Progenitor cell of endocrine pancreas (in vitro differentiated cells): ENCODE data around the gene TUBGCP5. TPM values are rescaled to one million over a fixed set of nuclear protein-coding genes. Genes with fewer than 3 reads are reported as not detected.
"Not testable (repeated sequence)": the region's sequence is repeated elsewhere in the genome, so short reads cannot be mapped to it uniquely, and the experiment has no call there.

Source experiments
- DNase-seq: peaks from one replicate; pipeline ENCODE4 v3.0.0; 2021; ENCODE audit warnings: low spot score; ENCODE audit not compliant: unreplicated experiment
- H3K27ac Mint-ChIP-seq: 2 replicates; pipeline ENCODE4 v1.8.0; 2021; ENCODE audit warnings: mild to moderate bottlenecking, moderate library complexity, mixed read lengths
- H3K27me3 Mint-ChIP-seq: 2 replicates; pipeline ENCODE4 v1.8.0; 2021; ENCODE audit warnings: mixed read lengths
- H3K36me3 Mint-ChIP-seq: 2 replicates; pipeline ENCODE4 v1.8.0; 2022; ENCODE audit warnings: mixed read lengths; ENCODE audit not compliant: insufficient read depth
- H3K4me1 Mint-ChIP-seq: 2 replicates; pipeline ENCODE4 v1.8.0; 2021; ENCODE audit warnings: low read depth, mixed read lengths
- H3K4me3 Mint-ChIP-seq: 2 replicates; pipeline ENCODE4 v1.8.0; 2021; ENCODE audit warnings: low read depth, mild to moderate bottlenecking, moderate library complexity, mixed read lengths
- H3K9me3 Mint-ChIP-seq: 2 replicates; pipeline ENCODE4 v1.8.0; 2021; ENCODE audit warnings: low read depth, mixed read lengths
- total RNA-seq: library from RNA; stranded (reverse); gene quantifications from 2 replicates; pipeline ENCODE4 v1.2.1, GENCODE V29; 2021
- TF ChIP-seq, protein P1 (sequence below): fragments of 200-600 bp; sonication (generic); IDR thresholded peaks from one replicate; pipeline ENCODE4 v1.5.0; 2021; ENCODE audit warnings: antibody characterized with exemption, mild to moderate bottlenecking; ENCODE audit not compliant: unreplicated experiment

The TUBGCP5 gene
- total RNA-seq, 1 donor from 2014 or later: 22.5 TPM

DNA sequence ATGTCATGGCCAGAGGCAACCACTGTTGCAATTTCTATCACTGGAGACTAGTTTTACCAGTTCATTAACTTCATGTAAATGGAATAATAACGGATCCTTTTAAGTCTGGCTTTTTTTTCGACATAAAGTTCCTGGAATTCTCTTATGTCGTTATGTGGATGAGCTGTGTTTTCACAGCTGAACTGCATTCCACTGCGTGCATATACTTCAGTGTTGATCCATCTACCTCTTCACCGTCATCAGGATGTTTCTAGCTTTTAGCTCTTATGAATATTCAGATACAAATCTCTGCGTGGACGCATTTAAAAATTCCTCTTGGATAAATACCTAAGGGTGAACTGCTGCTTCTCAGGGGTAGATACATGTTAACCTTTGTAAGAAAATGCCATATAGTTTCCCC lies 43.6 kb downstream of the TUBGCP5 start:
- H3K27ac Mint-ChIP-seq: peak overlapping the region; percentile 1

DNA sequence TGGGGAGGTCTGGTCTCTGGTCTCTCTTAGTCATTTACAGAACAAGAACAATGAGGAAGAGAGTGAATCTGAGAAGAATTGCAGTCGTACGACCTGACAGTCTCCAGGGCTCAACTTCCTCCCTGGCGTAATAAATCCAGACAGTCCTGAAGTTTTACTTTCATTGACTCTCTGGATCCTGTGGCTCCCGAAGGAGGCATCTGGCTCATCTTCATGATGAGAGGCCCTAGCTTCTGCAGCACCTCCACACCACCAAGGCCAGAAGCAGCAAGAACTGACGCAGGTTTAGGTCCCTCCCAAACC lies 47.4 kb downstream of the TUBGCP5 start:
- no peak for DNase-seq
- Mint-ChIP-seq H3K4me1 (no peaks in the 10 kb centered on the region), H3K27me3 (no peaks in the 10 kb centered on the region), H3K27ac (no peak overlapping the region), H3K4me3 (no peak overlapping the region), H3K36me3 (peaks cover 7% of the 10 kb centered on the region), H3K9me3 (no peaks in the 10 kb centered on the region)
- TF ChIP-seq, protein P1, sequence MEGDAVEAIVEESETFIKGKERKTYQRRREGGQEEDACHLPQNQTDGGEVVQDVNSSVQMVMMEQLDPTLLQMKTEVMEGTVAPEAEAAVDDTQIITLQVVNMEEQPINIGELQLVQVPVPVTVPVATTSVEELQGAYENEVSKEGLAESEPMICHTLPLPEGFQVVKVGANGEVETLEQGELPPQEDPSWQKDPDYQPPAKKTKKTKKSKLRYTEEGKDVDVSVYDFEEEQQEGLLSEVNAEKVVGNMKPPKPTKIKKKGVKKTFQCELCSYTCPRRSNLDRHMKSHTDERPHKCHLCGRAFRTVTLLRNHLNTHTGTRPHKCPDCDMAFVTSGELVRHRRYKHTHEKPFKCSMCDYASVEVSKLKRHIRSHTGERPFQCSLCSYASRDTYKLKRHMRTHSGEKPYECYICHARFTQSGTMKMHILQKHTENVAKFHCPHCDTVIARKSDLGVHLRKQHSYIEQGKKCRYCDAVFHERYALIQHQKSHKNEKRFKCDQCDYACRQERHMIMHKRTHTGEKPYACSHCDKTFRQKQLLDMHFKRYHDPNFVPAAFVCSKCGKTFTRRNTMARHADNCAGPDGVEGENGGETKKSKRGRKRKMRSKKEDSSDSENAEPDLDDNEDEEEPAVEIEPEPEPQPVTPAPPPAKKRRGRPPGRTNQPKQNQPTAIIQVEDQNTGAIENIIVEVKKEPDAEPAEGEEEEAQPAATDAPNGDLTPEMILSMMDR: no peak

More for the DNA sequence above, 43.6 kb downstream of the TUBGCP5 start:
- DNase-seq: no peak
- TF ChIP-seq, protein P1: no peak
- Mint-ChIP-seq H3K27me3 (no peaks in the 10 kb centered on the region), H3K4me3 (no peak overlapping the region), H3K36me3 (peaks cover 10% of the 10 kb centered on the region), H3K4me1 (no peaks in the 10 kb centered on the region), H3K9me3 (no peaks in the 10 kb centered on the region)

DNA sequence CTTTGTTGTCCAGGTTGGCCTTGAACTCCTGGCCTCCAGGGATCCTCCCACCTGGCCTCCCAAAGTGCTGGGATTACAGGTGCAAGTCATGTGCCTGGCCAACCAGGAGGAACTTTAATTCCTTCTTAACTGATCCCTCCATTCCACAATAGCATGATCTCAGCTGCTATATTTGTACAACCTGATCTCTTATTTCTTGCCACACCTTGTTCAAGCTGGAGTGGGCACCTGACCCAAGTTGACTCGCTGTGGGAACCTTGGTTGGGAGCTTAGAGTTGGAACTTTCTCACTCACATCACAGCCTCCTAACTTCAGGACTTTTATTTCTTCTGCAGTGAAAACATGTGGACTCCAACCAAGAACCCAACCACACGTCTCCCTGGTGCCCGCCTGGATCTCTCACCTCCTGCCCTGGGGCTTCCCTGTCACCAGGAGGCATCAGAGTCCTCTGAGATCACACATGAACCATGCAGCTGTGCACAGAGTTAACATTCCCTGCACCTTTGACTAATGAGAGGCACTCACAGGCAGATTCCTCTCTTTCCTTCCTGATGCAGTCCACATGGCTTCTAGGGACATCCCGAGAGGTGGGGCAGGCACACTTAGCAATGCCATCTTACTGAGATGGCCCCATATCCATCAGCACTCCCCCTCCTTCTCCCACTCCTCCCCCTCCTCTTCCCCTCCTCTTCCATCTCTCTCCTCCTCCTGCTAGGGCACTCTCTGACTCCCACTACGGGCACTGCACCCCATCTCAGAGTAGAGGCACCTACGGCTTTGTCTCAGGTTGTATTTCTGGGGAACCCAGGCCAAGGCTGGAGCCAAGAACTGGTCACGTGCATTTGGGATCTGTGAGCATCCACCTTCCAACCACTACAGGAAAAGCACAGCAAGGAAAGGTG lies 49.5 kb downstream of the TUBGCP5 start:
- no peaks in the 10 kb centered on the region for H3K27me3 Mint-ChIP-seq
- no peaks in the 10 kb centered on the region for H3K9me3 Mint-ChIP-seq
- no peak for DNase-seq
- H3K27ac Mint-ChIP-seq: no peak overlapping the region
- H3K4me1 Mint-ChIP-seq: no peaks in the 10 kb centered on the region
- TF ChIP-seq, protein P1: no peak
- peaks cover 6% of the 10 kb centered on the region for H3K36me3 Mint-ChIP-seq
- no peak overlapping the region for H3K4me3 Mint-ChIP-seq

DNA sequence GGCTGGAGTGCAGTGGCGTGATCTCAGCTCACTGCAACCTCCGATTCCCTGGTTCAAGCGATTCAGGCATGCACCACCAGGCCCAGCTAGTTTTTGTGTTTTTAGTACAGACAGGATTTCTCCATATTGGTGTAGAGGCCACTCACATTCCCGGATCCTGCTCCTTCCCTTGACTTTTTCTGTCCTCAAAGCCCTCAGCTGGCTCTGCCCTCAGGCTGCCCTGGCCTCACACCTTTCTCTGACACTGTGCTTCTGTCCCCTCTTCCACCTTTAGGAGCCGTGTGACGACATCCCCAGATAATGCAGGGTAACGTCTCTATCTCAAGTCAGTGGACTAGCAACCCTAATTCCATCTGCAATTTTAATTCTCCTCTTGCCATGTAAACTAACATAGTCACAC lies 50.6 kb downstream of the TUBGCP5 start:
- Mint-ChIP-seq H3K27ac (no peak overlapping the region), H3K4me1 (no peaks in the 10 kb centered on the region)

DNA sequence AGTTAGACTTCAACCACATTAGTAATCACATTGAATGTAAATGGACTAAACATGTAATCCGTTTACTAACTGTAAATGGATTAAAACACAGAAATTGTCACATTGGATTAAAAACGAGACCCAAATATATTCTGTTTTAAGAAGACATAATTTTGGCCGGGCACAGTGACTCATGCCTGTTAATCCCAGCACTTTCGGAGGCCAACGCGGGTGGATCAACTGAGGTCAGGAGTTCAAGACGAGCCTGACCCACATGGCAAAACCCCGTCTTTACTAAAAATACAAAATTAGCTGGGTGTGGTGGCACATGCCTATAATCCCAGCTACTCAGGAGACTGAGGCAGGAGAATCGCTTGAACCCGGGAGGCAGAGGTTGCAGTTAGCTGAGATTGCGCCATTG lies 57.4 kb downstream of the TUBGCP5 start:
- peaks cover 16% of the 10 kb centered on the region for H3K4me1 Mint-ChIP-seq
- DNase-seq: not testable (repeated sequence)

More for the DNA sequence above, 50.6 kb downstream of the TUBGCP5 start:
- no peak overlapping the region for H3K4me3 Mint-ChIP-seq
- DNase-seq: no peak
- TF ChIP-seq, protein P1: no peak
- peaks cover 4% of the 10 kb centered on the region for H3K36me3 Mint-ChIP-seq
- H3K27me3 Mint-ChIP-seq: no peaks in the 10 kb centered on the region
- no peaks in the 10 kb centered on the region for H3K9me3 Mint-ChIP-seq

More for the DNA sequence above, 57.4 kb downstream of the TUBGCP5 start:
- H3K4me3 Mint-ChIP-seq, H3K27ac Mint-ChIP-seq, H3K9me3 Mint-ChIP-seq, H3K36me3 Mint-ChIP-seq, H3K27me3 Mint-ChIP-seq: not testable (repeated sequence)
